ENCODE results near the gene MEA1.

The MEA1 gene

GRCh38 chr6:43038727-43039126 is 25.0 kb upstream of the MEA1 start:
- DNase-seq (ENCODE audit: low spot score), result no peak

- DNase-seq (ENCODE audit: low spot score), result no peak
Observed at GRCh38 chr6:43037706-43038105, 24.0 kb upstream of the MEA1 start.

GRCh38 chr6:43037197-43037596 is 23.5 kb upstream of the MEA1 start:
- DNase-seq (ENCODE audit: low spot score), result no peak

- no peak for DNase-seq (ENCODE audit: low spot score)
Observed at GRCh38 chr6:43036712-43037111, 23.0 kb upstream of the MEA1 start.

- no peak for DNase-seq (ENCODE audit: low spot score)
Observed at GRCh38 chr6:43035495-43036194, 21.9 kb upstream of the MEA1 start.

GRCh38 chr6:43034190-43034525 is 20.4 kb upstream of the MEA1 start:
- no peak for DNase-seq (ENCODE audit: low spot score)

GRCh38 chr6:43033496-43034189 is 19.9 kb upstream of the MEA1 start:
- no peak for DNase-seq (ENCODE audit: low spot score)

- DNase-seq (ENCODE audit: low spot score), result no peak
Observed at GRCh38 chr6:43032326-43032725, 18.6 kb upstream of the MEA1 start.

GRCh38 chr6:43029120-43029519 is 15.4 kb upstream of the MEA1 start:
- DNase-seq (ENCODE audit: low spot score), result no peak

- DNase-seq (ENCODE audit: low spot score), result no peak
Observed at GRCh38 chr6:43026365-43026764, 12.6 kb upstream of the MEA1 start.

- DNase-seq (ENCODE audit: low spot score), result no peak
Observed at GRCh38 chr6:43024436-43024835, 10.7 kb upstream of the MEA1 start.

GRCh38 chr6:43021270-43022047 is 7.7 kb upstream of the MEA1 start, which contains the start of gene RRP36:
TSS of gene RRP36 (plus strand) at chr6:43021623. CDS start at chr6:43021655, 32 bp downstream.
- peak; percentile 56 for DNase-seq (ENCODE audit: low spot score)

- no peak for DNase-seq (ENCODE audit: low spot score)
Observed at GRCh38 chr6:43020847-43021246, 7.1 kb upstream of the MEA1 start.

- DNase-seq (ENCODE audit: low spot score), result no peak
Observed at GRCh38 chr6:43020052-43020705, 6.4 kb upstream of the MEA1 start.

- no peak for DNase-seq (ENCODE audit: low spot score)
Observed at GRCh38 chr6:43019152-43019551, 5.4 kb upstream of the MEA1 start.

GRCh38 chr6:43016943-43017334 is 3.2 kb upstream of the MEA1 start:
- DNase-seq (ENCODE audit: low spot score), result no peak

- no peak for DNase-seq (ENCODE audit: low spot score)
Observed at GRCh38 chr6:43016176-43016942, 2.6 kb upstream of the MEA1 start.

GRCh38 chr6:43014434-43014909 is 726 bp upstream of the MEA1 start:
- DNase-seq (ENCODE audit: low spot score), result no peak

GRCh38 chr6:43013097-43013842 is 476 bp downstream of the MEA1 start:
- DNase-seq (ENCODE audit: low spot score), result no peak

GRCh38 chr6:43012364-43012763 is 1.4 kb downstream of the MEA1 start:
- DNase-seq (ENCODE audit: low spot score), result no peak

- DNase-seq (ENCODE audit: low spot score), result no peak
Observed at GRCh38 chr6:43011207-43011606, 2.5 kb downstream of the MEA1 start.

All from pons (tissue), 1 donor.